Activated naive CD8-positive, alpha-beta T cell (primary cell): Measurements from ENCODE around the gene MRPL14.
A peak's percentile ranks its signal among the peaks of the same experiment; 100 is the strongest.

Experiments used
- H3K27ac Mint-ChIP-seq: one replicate; pipeline ENCODE4 v1.8.0; 2021; ENCODE audit warnings: mixed read lengths
- H3K27me3 Mint-ChIP-seq: one replicate; pipeline ENCODE4 v1.8.0; 2021; ENCODE audit warnings: mixed read lengths
- H3K36me3 Mint-ChIP-seq: one replicate; pipeline ENCODE4 v1.8.0; 2021; ENCODE audit warnings: mixed read lengths
- H3K4me1 Mint-ChIP-seq: one replicate; pipeline ENCODE4 v1.8.0; 2021; ENCODE audit warnings: low read depth, mixed read lengths
- H3K4me3 Mint-ChIP-seq: one replicate; pipeline ENCODE4 v1.8.0; 2021; ENCODE audit warnings: mild to moderate bottlenecking, mixed read lengths
- H3K9me3 Mint-ChIP-seq: one replicate; pipeline ENCODE4 v1.8.0; 2021; ENCODE audit warnings: low read depth, mixed read lengths

The MRPL14 gene

GRCh38 chr6:44138717-44139350 lies 11.6 kb upstream of the MRPL14 start:
- H3K4me1 Mint-ChIP-seq, result no peaks in the 10 kb centered on the region
- H3K36me3 Mint-ChIP-seq, result peaks cover 2% of the 10 kb centered on the region
- H3K27ac Mint-ChIP-seq, result no peak overlapping the region
- no peak overlapping the region for H3K4me3 Mint-ChIP-seq
- no peaks in the 10 kb centered on the region for H3K27me3 Mint-ChIP-seq
- H3K9me3 Mint-ChIP-seq, result no peaks in the 10 kb centered on the region

GRCh38 chr6:44135875-44136274 lies 8.6 kb upstream of the MRPL14 start:
- no peaks in the 10 kb centered on the region for H3K9me3 Mint-ChIP-seq
- H3K4me3 Mint-ChIP-seq, result no peak overlapping the region
- H3K27ac Mint-ChIP-seq, result no peak overlapping the region
- peaks cover 3% of the 10 kb centered on the region for H3K4me1 Mint-ChIP-seq
- peaks cover 4% of the 10 kb centered on the region for H3K36me3 Mint-ChIP-seq
- no peaks in the 10 kb centered on the region for H3K27me3 Mint-ChIP-seq

- no peak overlapping the region for H3K27ac Mint-ChIP-seq
- H3K27me3 Mint-ChIP-seq, result no peaks in the 10 kb centered on the region
- H3K4me1 Mint-ChIP-seq, result peaks cover 3% of the 10 kb centered on the region
- H3K4me3 Mint-ChIP-seq, result no peak overlapping the region
- H3K9me3 Mint-ChIP-seq, result no peaks in the 10 kb centered on the region
- H3K36me3 Mint-ChIP-seq, result peaks cover 4% of the 10 kb centered on the region
Observed at GRCh38 chr6:44135173-44135758, 8.0 kb upstream of the MRPL14 start.

- H3K4me1 Mint-ChIP-seq, result peaks cover 7% of the 10 kb centered on the region
- H3K4me3 Mint-ChIP-seq, result no peak overlapping the region
- no peaks in the 10 kb centered on the region for H3K27me3 Mint-ChIP-seq
- H3K36me3 Mint-ChIP-seq, result peaks cover 4% of the 10 kb centered on the region
- H3K9me3 Mint-ChIP-seq, result no peaks in the 10 kb centered on the region
- H3K27ac Mint-ChIP-seq, result no peak overlapping the region
Observed at GRCh38 chr6:44133981-44134711, 6.9 kb upstream of the MRPL14 start.

GRCh38 chr6:44133003-44133931 lies 6.0 kb upstream of the MRPL14 start:
- no peaks in the 10 kb centered on the region for H3K9me3 Mint-ChIP-seq
- H3K27ac Mint-ChIP-seq, result no peak overlapping the region
- peaks cover 10% of the 10 kb centered on the region for H3K4me1 Mint-ChIP-seq
- H3K27me3 Mint-ChIP-seq, result no peaks in the 10 kb centered on the region
- H3K36me3 Mint-ChIP-seq, result peaks cover 4% of the 10 kb centered on the region
- H3K4me3 Mint-ChIP-seq, result no peak overlapping the region

GRCh38 chr6:44132476-44132875 lies 5.2 kb upstream of the MRPL14 start:
- Mint-ChIP-seq H3K36me3 (peaks cover 4% of the 10 kb centered on the region), H3K9me3 (no peaks in the 10 kb centered on the region), H3K27me3 (no peaks in the 10 kb centered on the region), H3K4me1 (peaks cover 10% of the 10 kb centered on the region), H3K4me3 (no peak overlapping the region), H3K27ac (no peak overlapping the region)

- Mint-ChIP-seq H3K4me1 (peaks cover 10% of the 10 kb centered on the region), H3K36me3 (peaks cover 4% of the 10 kb centered on the region), H3K27me3 (no peaks in the 10 kb centered on the region), H3K9me3 (no peaks in the 10 kb centered on the region), H3K27ac (no peak overlapping the region), H3K4me3 (no peak overlapping the region)
Observed at GRCh38 chr6:44131892-44132291, 4.6 kb upstream of the MRPL14 start.

GRCh38 chr6:44129841-44130322 lies 2.6 kb upstream of the MRPL14 start:
- Mint-ChIP-seq H3K4me1 (peaks cover 26% of the 10 kb centered on the region), H3K36me3 (peaks cover 5% of the 10 kb centered on the region), H3K4me3 (peak overlapping the region; percentile 60), H3K9me3 (no peaks in the 10 kb centered on the region), H3K27ac (no peak overlapping the region), H3K27me3 (no peaks in the 10 kb centered on the region)

- H3K27me3 Mint-ChIP-seq, result no peaks in the 10 kb centered on the region
- H3K9me3 Mint-ChIP-seq, result no peaks in the 10 kb centered on the region
- H3K4me3 Mint-ChIP-seq, result peak overlapping the region; percentile 76
- no peak overlapping the region for H3K27ac Mint-ChIP-seq
- peaks cover 43% of the 10 kb centered on the region for H3K4me1 Mint-ChIP-seq
- H3K36me3 Mint-ChIP-seq, result peaks cover 5% of the 10 kb centered on the region
Observed at GRCh38 chr6:44128020-44128917, 1.0 kb upstream of the MRPL14 start.

GRCh38 chr6:44126320-44127149 lies 717 bp downstream of the MRPL14 start:
- Mint-ChIP-seq H3K4me3 (peak overlapping the region; percentile 88), H3K36me3 (peaks cover 4% of the 10 kb centered on the region), H3K27ac (peak overlapping the region; percentile 94), H3K9me3 (no peaks in the 10 kb centered on the region), H3K4me1 (peaks cover 54% of the 10 kb centered on the region), H3K27me3 (no peaks in the 10 kb centered on the region)

GRCh38 chr6:44123544-44123943 lies 3.7 kb downstream of the MRPL14 start:
- Mint-ChIP-seq H3K4me3 (peak overlapping the region; percentile 88), H3K27me3 (no peaks in the 10 kb centered on the region), H3K27ac (peak overlapping the region; percentile 83), H3K9me3 (no peaks in the 10 kb centered on the region), H3K4me1 (peaks cover 69% of the 10 kb centered on the region), H3K36me3 (peaks cover 4% of the 10 kb centered on the region)

GRCh38 chr6:44122801-44123200 lies 4.5 kb downstream of the MRPL14 start:
- peaks cover 74% of the 10 kb centered on the region for H3K4me1 Mint-ChIP-seq
- H3K27ac Mint-ChIP-seq, result peak overlapping the region; percentile 83
- H3K4me3 Mint-ChIP-seq, result peak overlapping the region; percentile 88
- no peaks in the 10 kb centered on the region for H3K9me3 Mint-ChIP-seq
- peaks cover 4% of the 10 kb centered on the region for H3K36me3 Mint-ChIP-seq
- no peaks in the 10 kb centered on the region for H3K27me3 Mint-ChIP-seq

GRCh38 chr6:44120692-44121443 lies 6.4 kb downstream of the MRPL14 start:
- peaks cover 81% of the 10 kb centered on the region for H3K4me1 Mint-ChIP-seq
- peak overlapping the region; percentile 9 for H3K4me3 Mint-ChIP-seq
- H3K36me3 Mint-ChIP-seq, result peaks cover 4% of the 10 kb centered on the region
- no peak overlapping the region for H3K27ac Mint-ChIP-seq
- no peaks in the 10 kb centered on the region for H3K27me3 Mint-ChIP-seq
- no peaks in the 10 kb centered on the region for H3K9me3 Mint-ChIP-seq
